B cell (primary cell): ENCODE data around the gene MTG2.

Experiments
- EZH2 ChIP-seq: IDR thresholded peaks from 2 replicates; pipeline ENCODE4 v1.6.1; 2012; ENCODE audit warnings: borderline replicate concordance, low read depth, mild to moderate bottlenecking, moderate library complexity, low read length; ENCODE audit not compliant: insufficient read depth, poor library complexity, severe bottlenecking
- TF ChIP-seq, protein P1 (sequence below): fragments of 200-600 bp; IDR thresholded peaks from one replicate; pipeline ENCODE4 v1.8.0; 2022; ENCODE audit warnings: antibody characterized with exemption, mild to moderate bottlenecking

DNA sequence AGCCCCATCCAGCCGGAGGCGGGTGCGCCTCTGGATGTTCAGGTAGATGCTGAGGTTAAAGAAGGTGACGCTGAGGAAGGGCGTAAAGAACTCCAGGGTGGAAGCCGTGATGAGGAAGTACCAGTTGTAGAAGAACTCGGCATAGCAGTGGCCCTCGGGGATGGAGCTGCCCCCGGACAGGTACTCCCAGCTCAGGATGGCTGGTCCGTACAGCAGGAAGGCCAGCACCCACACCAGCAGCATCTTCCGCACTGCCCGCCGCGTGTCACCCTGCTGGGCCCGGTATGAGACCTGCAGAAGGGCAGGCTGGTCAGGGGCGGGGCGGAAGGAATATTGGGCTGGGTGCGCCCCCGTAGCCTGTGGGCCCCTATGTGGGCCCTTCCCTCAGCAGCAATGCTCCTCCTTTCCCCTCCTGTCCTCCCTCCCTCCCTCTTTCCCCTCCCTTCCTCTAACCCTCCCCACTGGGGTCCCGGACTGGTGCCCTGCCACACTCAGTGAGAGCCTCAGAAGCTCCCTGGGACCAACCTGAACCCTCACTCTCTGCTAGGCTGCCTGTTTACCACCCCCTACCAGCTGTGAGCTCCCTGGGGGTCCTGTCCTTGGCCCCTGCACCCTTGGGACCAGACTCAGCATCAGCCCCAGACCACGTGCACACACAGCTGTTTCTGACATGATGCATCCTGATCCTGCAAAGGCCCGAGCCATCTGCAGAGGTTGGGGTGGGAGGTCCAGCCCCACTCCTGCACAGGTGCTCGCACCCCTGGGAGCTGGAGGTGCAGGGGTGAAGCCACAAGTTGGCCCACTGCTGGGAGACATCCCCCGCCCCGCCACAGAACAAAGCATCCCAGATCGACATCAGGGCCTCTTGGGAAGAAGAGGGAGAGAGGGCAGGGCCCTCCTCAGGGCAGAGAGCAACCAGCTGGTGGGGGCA, 34.1 kb downstream of the MTG2 start:
- TF ChIP-seq, protein P1, sequence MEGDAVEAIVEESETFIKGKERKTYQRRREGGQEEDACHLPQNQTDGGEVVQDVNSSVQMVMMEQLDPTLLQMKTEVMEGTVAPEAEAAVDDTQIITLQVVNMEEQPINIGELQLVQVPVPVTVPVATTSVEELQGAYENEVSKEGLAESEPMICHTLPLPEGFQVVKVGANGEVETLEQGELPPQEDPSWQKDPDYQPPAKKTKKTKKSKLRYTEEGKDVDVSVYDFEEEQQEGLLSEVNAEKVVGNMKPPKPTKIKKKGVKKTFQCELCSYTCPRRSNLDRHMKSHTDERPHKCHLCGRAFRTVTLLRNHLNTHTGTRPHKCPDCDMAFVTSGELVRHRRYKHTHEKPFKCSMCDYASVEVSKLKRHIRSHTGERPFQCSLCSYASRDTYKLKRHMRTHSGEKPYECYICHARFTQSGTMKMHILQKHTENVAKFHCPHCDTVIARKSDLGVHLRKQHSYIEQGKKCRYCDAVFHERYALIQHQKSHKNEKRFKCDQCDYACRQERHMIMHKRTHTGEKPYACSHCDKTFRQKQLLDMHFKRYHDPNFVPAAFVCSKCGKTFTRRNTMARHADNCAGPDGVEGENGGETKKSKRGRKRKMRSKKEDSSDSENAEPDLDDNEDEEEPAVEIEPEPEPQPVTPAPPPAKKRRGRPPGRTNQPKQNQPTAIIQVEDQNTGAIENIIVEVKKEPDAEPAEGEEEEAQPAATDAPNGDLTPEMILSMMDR = no peak
- TF ChIP-seq EZH2 = no peak
